CD4-positive, alpha-beta T cell (primary cell): ENCODE measurements around the gene SP3. TPM values are rescaled to one million over a fixed set of nuclear protein-coding genes. Genes with fewer than 3 reads are reported as not detected.

ENCODE experiments used
- ATAC-seq: fragments of 200-7000 bp; cut with Tn5 transposase; one replicate; pipeline ENCODE4 v1.10.0; 2022; ENCODE audit warnings: mild to moderate bottlenecking; ENCODE audit not compliant: poor library complexity
- CTCF ChIA-PET: fragments of 350-600 bp; sonication (Branson Sonifier 250); formaldehyde crosslinking; loops from one replicate; lab custom pipeline; 2021; ENCODE audit warnings: antibody characterized with exemption, inconsistent platforms; lab: Charles Lee
- POLR2A ChIA-PET: fragments of 350-600 bp; sonication (Branson Sonifier 250); formaldehyde crosslinking; loops from one replicate; lab custom pipeline; 2021; ENCODE audit warnings: antibody characterized with exemption, inconsistent platforms; lab: Charles Lee
- DNase-seq, 14 experiments: peaks; one replicate each; pipeline ENCODE4 v3.0.0-alpha.2; 2013 to 2020; ENCODE audit warnings: mixed read lengths in 2 of 14
- H3K27ac ChIP-seq, 2 donors: one replicate each; pipeline versions ENCODE4 v1.5.1 to v1.7.0; 2013; ENCODE audit warnings: low read length in 2 of 2, low read depth in 1 of 2, mild to moderate bottlenecking in 1 of 2
- H3K27me3 ChIP-seq, 2 experiments: 1 replicate in 1 of 2; 2 replicates in 1 of 2; pipeline versions ENCODE4 v1.6.1 to v1.7.0; 2013; ENCODE audit warnings: low read length in 2 of 2, control low read depth in 1 of 2, mild to moderate bottlenecking in 1 of 2, moderate library complexity in 1 of 2; ENCODE audit not compliant: insufficient read depth in 2 of 2, control insufficient read depth in 1 of 2
- H3K36me3 ChIP-seq: one replicate; pipeline ENCODE4 v1.6.1; 2013; ENCODE audit warnings: low read length, control low read depth; ENCODE audit not compliant: insufficient read depth
- H3K4me1 ChIP-seq: one replicate; pipeline ENCODE4 v1.6.1; 2013; ENCODE audit warnings: low read length, control low read depth; ENCODE audit not compliant: insufficient read depth
- H3K4me3 ChIP-seq: one replicate; pipeline ENCODE4 v1.5.1; 2013; ENCODE audit warnings: mild to moderate bottlenecking, low read length, moderate library complexity
- H3K9me3 ChIP-seq, 2 experiments: 1 replicate in 1 of 2; 2 replicates in 1 of 2; pipeline versions ENCODE4 v1.6.1 to v1.7.0; 2013; ENCODE audit warnings: low read length in 2 of 2, mild to moderate bottlenecking in 2 of 2, control low read depth in 1 of 2, moderate library complexity in 1 of 2; ENCODE audit not compliant: control insufficient read depth in 1 of 2, insufficient read depth in 1 of 2
- H3K27ac Mint-ChIP-seq: one replicate; pipeline ENCODE4 v1.8.0; 2020; ENCODE audit warnings: mixed read lengths
- H3K27me3 Mint-ChIP-seq: one replicate; pipeline ENCODE4 v1.8.0; 2021; ENCODE audit warnings: mixed read lengths
- H3K36me3 Mint-ChIP-seq: one replicate; pipeline ENCODE4 v1.8.0; 2021; ENCODE audit warnings: low read depth, mixed read lengths
- H3K4me1 Mint-ChIP-seq: one replicate; pipeline ENCODE4 v1.8.0; 2021; ENCODE audit warnings: low read depth, mixed read lengths
- H3K4me3 Mint-ChIP-seq: one replicate; pipeline ENCODE4 v1.8.0; 2020; ENCODE audit warnings: mild to moderate bottlenecking, mixed read lengths
- H3K9me3 Mint-ChIP-seq: one replicate; pipeline ENCODE4 v1.8.0; 2020; ENCODE audit warnings: mixed read lengths
- CTCF ChIP-seq: fragments of 200-600 bp; IDR thresholded peaks from one replicate; pipeline ENCODE4 v1.8.0; 2022; ENCODE audit warnings: antibody characterized with exemption, mild to moderate bottlenecking
- intact Hi-C, 2 experiments: fragments of 100-400 bp; cut with DNase I in 1 of 2; cut with micrococcal nuclease in 1 of 2; formaldehyde crosslinking; loops; one replicate each; pipeline versions ENCODE4 v1.15.1 to v1.9.0; 2023 to 2025; cut with DNase I, micrococcal nuclease
- total RNA-seq, 174 experiments: library from RNA in 2 of 174; stranded (reverse) in 2 of 174; gene quantifications; one replicate each; pipeline ENCODE4 v1.2.3 and lab custom pipeline; 2021 to 2026

SP3 gene
- total RNA-seq, 2 experiments from 2014 or later: 159 to 166 TPM

GRCh38 chr2:173934895-173935294, 30.3 kb downstream of the SP3 start:
- Mint-ChIP-seq H3K4me1 (peaks cover 33% of the 10 kb centered on the region), H3K27ac (no peak overlapping the region), H3K4me3 (no peak overlapping the region), H3K36me3 (peaks cover 41% of the 10 kb centered on the region), H3K9me3 (no peaks in the 10 kb centered on the region), H3K27me3 (no peaks in the 10 kb centered on the region)
- no peak overlapping the region for H3K27ac ChIP-seq
- peaks cover 37% of the 10 kb centered on the region for H3K4me1 ChIP-seq
- no peak for ATAC-seq
- POLR2A ChIA-PET: interaction anchor here (1.2 kb wide), 1 partner anchor 26 kb away, joined by 3 read pairs; no protein-coding TSS in a partner anchor
- H3K9me3 ChIP-seq: no peaks in the 10 kb centered on the region
- CTCF ChIA-PET: no interaction called here
- intact Hi-C loops: no loop called here
- no peak for TF ChIP-seq CTCF
- H3K36me3 ChIP-seq: peaks cover 20% of the 10 kb centered on the region
- DNase-seq: peak in 2 of 14 experiments; percentile 16 to 18
- no peak overlapping the region for H3K4me3 ChIP-seq
- no peaks in the 10 kb centered on the region for H3K27me3 ChIP-seq

GRCh38 chr2:173931751-173932150, 33.4 kb downstream of the SP3 start:
- TF ChIP-seq CTCF: no peak
- ATAC-seq (no peak), DNase-seq (no peak)
- no peak overlapping the region for H3K27ac ChIP-seq
- peak overlapping the region; percentile 5 for H3K4me3 Mint-ChIP-seq
- peaks cover 57% of the 10 kb centered on the region for H3K4me1 Mint-ChIP-seq
- H3K36me3 Mint-ChIP-seq: peaks cover 63% of the 10 kb centered on the region
- H3K4me1 ChIP-seq: peaks cover 42% of the 10 kb centered on the region
- H3K9me3 ChIP-seq: peaks cover 0 to 3% of the 10 kb centered on the region in 2 experiments
- CTCF ChIA-PET: no interaction called here
- H3K36me3 ChIP-seq: peaks cover 32% of the 10 kb centered on the region
- no peak overlapping the region for H3K4me3 ChIP-seq
- POLR2A ChIA-PET: no interaction called here
- H3K9me3 Mint-ChIP-seq: no peaks in the 10 kb centered on the region
- H3K27me3 ChIP-seq: no peaks in the 10 kb centered on the region
- peak overlapping the region; percentile 22 for H3K27ac Mint-ChIP-seq
- intact Hi-C loops: no loop called here
- no peaks in the 10 kb centered on the region for H3K27me3 Mint-ChIP-seq

- no peaks in the 10 kb centered on the region for H3K27me3 Mint-ChIP-seq
- Histone ChIP-seq H3K9me3 (peaks cover 0 to 3% of the 10 kb centered on the region in 2 experiments), H3K27ac (no peak overlapping the region), H3K27me3 (no peaks in the 10 kb centered on the region), H3K4me1 (peaks cover 43% of the 10 kb centered on the region), H3K36me3 (peaks cover 29% of the 10 kb centered on the region), H3K4me3 (no peak overlapping the region)
- peak overlapping the region; percentile 57 for H3K27ac Mint-ChIP-seq
- ChIA-PET POLR2A (no interaction called here), CTCF (no interaction called here)
- H3K4me3 Mint-ChIP-seq: peak overlapping the region; percentile 5
- intact Hi-C loops: loop anchor here in 1 of 2 experiments (2.0 kb wide), 1 partner anchor 33 kb away; no protein-coding TSS in a partner anchor
- ATAC-seq (no peak), DNase-seq (no peak)
- H3K4me1 Mint-ChIP-seq: peaks cover 78% of the 10 kb centered on the region
- no peaks in the 10 kb centered on the region for H3K9me3 Mint-ChIP-seq
- peaks cover 63% of the 10 kb centered on the region for H3K36me3 Mint-ChIP-seq
- no peak for TF ChIP-seq CTCF
Observed at GRCh38 chr2:173929441-173929840, 35.7 kb downstream of the SP3 start.
